Progenitor cell of endocrine pancreas (in vitro differentiated cells): ENCODE results near the gene CDH4. TPM values are rescaled to one million over a fixed set of nuclear protein-coding genes. Genes with fewer than 3 reads are reported as not detected.

Experiments used
- DNase-seq: peaks from one replicate; pipeline ENCODE4 v3.0.0; 2021; ENCODE audit warnings: low spot score; ENCODE audit not compliant: unreplicated experiment
- H3K27ac Mint-ChIP-seq: 2 replicates; pipeline ENCODE4 v1.8.0; 2021; ENCODE audit warnings: mild to moderate bottlenecking, moderate library complexity, mixed read lengths
- H3K27me3 Mint-ChIP-seq: 2 replicates; pipeline ENCODE4 v1.8.0; 2021; ENCODE audit warnings: mixed read lengths
- H3K36me3 Mint-ChIP-seq: 2 replicates; pipeline ENCODE4 v1.8.0; 2022; ENCODE audit warnings: mixed read lengths; ENCODE audit not compliant: insufficient read depth
- H3K4me1 Mint-ChIP-seq: 2 replicates; pipeline ENCODE4 v1.8.0; 2021; ENCODE audit warnings: low read depth, mixed read lengths
- H3K4me3 Mint-ChIP-seq: 2 replicates; pipeline ENCODE4 v1.8.0; 2021; ENCODE audit warnings: low read depth, mild to moderate bottlenecking, moderate library complexity, mixed read lengths
- H3K9me3 Mint-ChIP-seq: 2 replicates; pipeline ENCODE4 v1.8.0; 2021; ENCODE audit warnings: low read depth, mixed read lengths
- total RNA-seq: library from RNA; stranded (reverse); gene quantifications from 2 replicates; pipeline ENCODE4 v1.2.1, GENCODE V29; 2021
- TF ChIP-seq, protein P1 (sequence below): fragments of 200-600 bp; sonication (generic); IDR thresholded peaks from one replicate; pipeline ENCODE4 v1.5.0; 2021; ENCODE audit warnings: antibody characterized with exemption, mild to moderate bottlenecking; ENCODE audit not compliant: unreplicated experiment

CDH4 gene
- total RNA-seq, 1 donor from 2014 or later = 0.43 TPM

DNA sequence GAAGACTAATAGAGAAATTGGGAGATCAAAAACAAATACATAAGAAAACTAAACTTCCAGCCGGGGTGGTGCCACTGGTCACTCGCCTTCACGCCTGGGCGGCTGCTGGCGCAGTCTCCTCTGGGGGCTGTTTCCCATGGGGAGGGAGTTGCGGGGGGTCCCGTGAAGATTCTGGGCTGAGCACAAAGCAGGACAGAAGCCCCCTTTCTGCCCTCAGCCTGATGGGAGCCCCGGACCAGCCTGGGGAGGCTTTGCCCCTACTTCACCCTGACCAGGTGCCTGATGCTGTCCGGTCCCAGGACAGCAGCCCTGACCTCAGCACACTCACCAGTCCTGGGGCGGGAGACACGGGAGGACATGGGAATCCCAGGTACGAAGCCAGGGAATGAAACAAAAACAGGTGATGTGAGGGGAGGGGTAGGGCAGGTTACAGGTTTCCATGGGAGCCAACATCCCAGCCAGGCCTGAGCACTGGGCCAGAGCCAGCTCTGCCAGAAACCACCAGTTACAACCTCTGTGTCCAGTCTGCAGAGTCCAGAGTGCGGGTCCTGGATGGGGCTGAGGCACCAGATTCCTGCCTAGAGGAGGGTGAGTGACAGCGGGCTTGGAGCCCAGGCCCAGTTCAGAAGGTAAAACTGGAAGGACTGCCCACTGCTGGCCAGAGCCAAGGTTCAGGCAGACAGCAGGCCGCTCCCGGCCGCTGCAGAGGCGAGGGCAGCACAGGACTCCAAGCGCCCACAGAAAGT lies 487.2 kb downstream of the CDH4 start:
- no peak overlapping the region for H3K4me3 Mint-ChIP-seq
- peaks cover 11% of the 10 kb centered on the region for H3K27me3 Mint-ChIP-seq
- H3K36me3 Mint-ChIP-seq = no peaks in the 10 kb centered on the region
- DNase-seq = no peak
- H3K9me3 Mint-ChIP-seq = no peaks in the 10 kb centered on the region
- H3K27ac Mint-ChIP-seq = no peak overlapping the region
- TF ChIP-seq, protein P1, sequence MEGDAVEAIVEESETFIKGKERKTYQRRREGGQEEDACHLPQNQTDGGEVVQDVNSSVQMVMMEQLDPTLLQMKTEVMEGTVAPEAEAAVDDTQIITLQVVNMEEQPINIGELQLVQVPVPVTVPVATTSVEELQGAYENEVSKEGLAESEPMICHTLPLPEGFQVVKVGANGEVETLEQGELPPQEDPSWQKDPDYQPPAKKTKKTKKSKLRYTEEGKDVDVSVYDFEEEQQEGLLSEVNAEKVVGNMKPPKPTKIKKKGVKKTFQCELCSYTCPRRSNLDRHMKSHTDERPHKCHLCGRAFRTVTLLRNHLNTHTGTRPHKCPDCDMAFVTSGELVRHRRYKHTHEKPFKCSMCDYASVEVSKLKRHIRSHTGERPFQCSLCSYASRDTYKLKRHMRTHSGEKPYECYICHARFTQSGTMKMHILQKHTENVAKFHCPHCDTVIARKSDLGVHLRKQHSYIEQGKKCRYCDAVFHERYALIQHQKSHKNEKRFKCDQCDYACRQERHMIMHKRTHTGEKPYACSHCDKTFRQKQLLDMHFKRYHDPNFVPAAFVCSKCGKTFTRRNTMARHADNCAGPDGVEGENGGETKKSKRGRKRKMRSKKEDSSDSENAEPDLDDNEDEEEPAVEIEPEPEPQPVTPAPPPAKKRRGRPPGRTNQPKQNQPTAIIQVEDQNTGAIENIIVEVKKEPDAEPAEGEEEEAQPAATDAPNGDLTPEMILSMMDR = no peak
- no peaks in the 10 kb centered on the region for H3K4me1 Mint-ChIP-seq

DNA sequence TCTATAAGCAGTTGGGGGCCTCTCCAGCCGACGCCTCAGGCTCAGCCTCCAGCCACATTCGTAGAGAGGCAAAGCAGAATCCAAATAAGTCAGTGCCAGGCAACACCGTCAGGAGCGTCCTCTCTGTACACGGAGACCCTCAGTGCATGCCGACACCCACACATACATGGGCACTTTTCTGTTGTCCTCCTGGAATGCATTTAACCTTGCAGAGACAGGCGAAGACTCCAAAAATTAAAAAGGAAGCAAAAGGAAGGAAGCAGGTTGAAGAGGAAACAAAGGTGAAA lies 487.7 kb downstream of the CDH4 start:
- TF ChIP-seq, protein P1 = no peak
- H3K27ac Mint-ChIP-seq = no peak overlapping the region
- peaks cover 11% of the 10 kb centered on the region for H3K27me3 Mint-ChIP-seq
- H3K4me1 Mint-ChIP-seq = no peaks in the 10 kb centered on the region
- DNase-seq = no peak
- H3K9me3 Mint-ChIP-seq = no peaks in the 10 kb centered on the region
- no peaks in the 10 kb centered on the region for H3K36me3 Mint-ChIP-seq
- H3K4me3 Mint-ChIP-seq = no peak overlapping the region

- Mint-ChIP-seq H3K27me3 (peaks cover 5% of the 10 kb centered on the region), H3K4me1 (no peaks in the 10 kb centered on the region), H3K9me3 (no peaks in the 10 kb centered on the region), H3K36me3 (no peaks in the 10 kb centered on the region), H3K4me3 (no peak overlapping the region), H3K27ac (no peak overlapping the region)
- no peak for DNase-seq
- TF ChIP-seq, protein P1 = no peak
These were observed 490.2 kb downstream of the CDH4 start for GRCh38 chr20:61742097-61742825.

GRCh38 chr20:61743606-61744005 lies 491.5 kb downstream of the CDH4 start:
- TF ChIP-seq, protein P1 = no peak
- Mint-ChIP-seq H3K36me3 (no peaks in the 10 kb centered on the region), H3K9me3 (no peaks in the 10 kb centered on the region), H3K27ac (no peak overlapping the region), H3K27me3 (peaks cover 5% of the 10 kb centered on the region), H3K4me1 (no peaks in the 10 kb centered on the region), H3K4me3 (no peak overlapping the region)
- DNase-seq = no peak

GRCh38 chr20:61744691-61745396 lies 492.8 kb downstream of the CDH4 start:
- TF ChIP-seq, protein P1 = no peak
- H3K9me3 Mint-ChIP-seq = peaks cover under 1% of the 10 kb centered on the region
- H3K27ac Mint-ChIP-seq = no peak overlapping the region
- peaks cover 5% of the 10 kb centered on the region for H3K27me3 Mint-ChIP-seq
- no peaks in the 10 kb centered on the region for H3K36me3 Mint-ChIP-seq
- DNase-seq = no peak
- no peak overlapping the region for H3K4me3 Mint-ChIP-seq
- H3K4me1 Mint-ChIP-seq = peaks cover 1% of the 10 kb centered on the region
